Suprapubic skin (tissue), 4 donors: ENCODE measurements around the gene NHLRC2. TPM values are rescaled to one million over a fixed set of nuclear protein-coding genes. Genes with fewer than 3 reads are reported as not detected.

Source experiments
- DNase-seq, 2 donors: peaks; one replicate each; pipeline ENCODE4 v3.0.0-alpha.2; 2019; ENCODE audit warnings: low spot score in 2 of 2
- H3K27ac ChIP-seq: fragments of 200-600 bp; sonication (generic); one replicate; pipeline ENCODE4 v1.5.1; 2019
- H3K27me3 ChIP-seq: fragments of 200-600 bp; sonication (generic); one replicate; pipeline ENCODE4 v1.5.1; 2019
- H3K36me3 ChIP-seq: fragments of 200-600 bp; sonication (generic); one replicate; pipeline ENCODE4 v1.5.1; 2019
- H3K4me1 ChIP-seq: fragments of 200-600 bp; sonication (generic); one replicate; pipeline ENCODE4 v1.5.1; 2019
- H3K4me3 ChIP-seq: fragments of 200-600 bp; sonication (generic); one replicate; pipeline ENCODE4 v1.5.1; 2019; ENCODE audit warnings: mild to moderate bottlenecking
- H3K9me3 ChIP-seq: fragments of 200-600 bp; sonication (generic); one replicate; pipeline ENCODE4 v1.5.1; 2019
- EP300 ChIP-seq: sonication (generic); formaldehyde crosslinking; IDR thresholded peaks from one replicate; pipeline ENCODE4 v1.6.1; 2017; ENCODE audit warnings: antibody characterized with exemption
- POLR2A ChIP-seq, 2 donors: fragments of 450-650 bp; IDR thresholded peaks; one replicate each; pipeline ENCODE4 v1.6.1; 2017; ENCODE audit warnings: antibody characterized with exemption in 2 of 2, mild to moderate bottlenecking in 2 of 2, moderate library complexity in 2 of 2
- POLR2AphosphoS5 ChIP-seq, 3 donors: sonication (generic); formaldehyde crosslinking; IDR thresholded peaks; one replicate each; pipeline ENCODE4 v1.6.1; 2017; ENCODE audit warnings: antibody characterized with exemption in 3 of 3
- WGBS: methylation state at CpG from one replicate; pipeline ENCODE4 v1.1.5; 2018; 5-methylcytosine and 5-hydroxymethylcytosine counted together
- total RNA-seq, 4 donors: library from RNA; depleted of rRNA; stranded (reverse); fragments of >200 nt; gene quantifications; one replicate each; pipeline ENCODE4 v1.1.0, GENCODE V29; 2016
- TF ChIP-seq, protein P1 (sequence below), 2 donors: fragments of 200-600 bp in 1 of 2; fragments of 450-650 bp in 1 of 2; sonication (generic) in 1 of 2; IDR thresholded peaks; one replicate each; pipeline ENCODE4 v1.5.1; 2016 to 2019; ENCODE audit warnings: antibody characterized with exemption in 2 of 2, mild to moderate bottlenecking in 1 of 2, moderate library complexity in 1 of 2

Gene NHLRC2
- total RNA-seq, 4 donors from 2014 or later = 35.3 to 49.6 (median 42.3) TPM

DNA sequence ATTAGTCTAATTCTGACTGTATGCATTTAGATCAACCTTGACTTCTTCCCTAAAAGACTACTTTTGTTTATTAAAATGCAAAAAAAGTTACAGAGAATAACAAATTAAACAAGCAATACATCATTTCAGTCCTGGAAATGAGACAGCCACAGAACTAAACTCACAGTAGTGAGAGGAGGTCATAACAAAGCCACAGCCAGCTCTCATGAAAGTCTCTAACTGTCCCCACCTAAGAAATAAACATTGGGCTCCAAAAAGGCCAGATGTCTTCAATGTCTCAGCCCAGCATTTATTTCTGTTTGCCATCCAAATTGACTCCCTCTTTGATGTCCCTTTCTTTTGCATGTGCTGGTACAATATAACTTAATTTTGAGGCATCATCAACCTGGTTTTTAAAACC lies 74.4 kb downstream of the NHLRC2 start:
- no peak for DNase-seq
- no peak overlapping the region for H3K4me3 ChIP-seq
- no peak overlapping the region for H3K27ac ChIP-seq

DNA sequence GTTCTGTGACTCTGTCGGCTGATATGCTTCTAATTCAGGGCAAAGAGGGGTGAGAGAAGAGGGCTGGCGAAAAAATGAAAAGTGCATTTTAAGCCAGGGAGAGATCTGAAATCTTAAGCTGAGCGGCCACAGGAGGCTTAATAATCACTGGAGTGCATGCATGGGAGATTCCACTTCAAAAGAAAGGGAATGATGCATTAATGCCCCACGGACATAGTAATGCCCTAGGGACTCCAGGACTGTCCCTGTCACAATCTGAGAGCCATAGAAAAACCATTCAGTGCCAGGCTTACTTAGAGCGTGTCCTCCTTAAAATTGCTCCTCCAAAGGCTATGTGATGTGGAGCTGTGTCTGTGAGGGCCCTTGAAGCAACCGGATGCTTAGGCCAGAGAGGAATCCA lies 75.1 kb downstream of the NHLRC2 start:
- Histone ChIP-seq H3K9me3 (no peaks in the 10 kb centered on the region), H3K4me1 (no peaks in the 10 kb centered on the region), H3K27ac (no peak overlapping the region), H3K27me3 (no peaks in the 10 kb centered on the region), H3K36me3 (no peaks in the 10 kb centered on the region), H3K4me3 (no peak overlapping the region)
- TF ChIP-seq, protein P1, sequence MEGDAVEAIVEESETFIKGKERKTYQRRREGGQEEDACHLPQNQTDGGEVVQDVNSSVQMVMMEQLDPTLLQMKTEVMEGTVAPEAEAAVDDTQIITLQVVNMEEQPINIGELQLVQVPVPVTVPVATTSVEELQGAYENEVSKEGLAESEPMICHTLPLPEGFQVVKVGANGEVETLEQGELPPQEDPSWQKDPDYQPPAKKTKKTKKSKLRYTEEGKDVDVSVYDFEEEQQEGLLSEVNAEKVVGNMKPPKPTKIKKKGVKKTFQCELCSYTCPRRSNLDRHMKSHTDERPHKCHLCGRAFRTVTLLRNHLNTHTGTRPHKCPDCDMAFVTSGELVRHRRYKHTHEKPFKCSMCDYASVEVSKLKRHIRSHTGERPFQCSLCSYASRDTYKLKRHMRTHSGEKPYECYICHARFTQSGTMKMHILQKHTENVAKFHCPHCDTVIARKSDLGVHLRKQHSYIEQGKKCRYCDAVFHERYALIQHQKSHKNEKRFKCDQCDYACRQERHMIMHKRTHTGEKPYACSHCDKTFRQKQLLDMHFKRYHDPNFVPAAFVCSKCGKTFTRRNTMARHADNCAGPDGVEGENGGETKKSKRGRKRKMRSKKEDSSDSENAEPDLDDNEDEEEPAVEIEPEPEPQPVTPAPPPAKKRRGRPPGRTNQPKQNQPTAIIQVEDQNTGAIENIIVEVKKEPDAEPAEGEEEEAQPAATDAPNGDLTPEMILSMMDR (IDR thresholded peaks at IDR 0.05) = no peak
- no peak for TF ChIP-seq POLR2A (IDR thresholded peaks at IDR 0.05)
- TF ChIP-seq EP300 = no peak
- no peak for TF ChIP-seq POLR2AphosphoS5 (IDR thresholded peaks at IDR 0.05)
- WGBS = 71% methylated on average over 6 of the region's 6 CpGs
- DNase-seq = no peak

More for the DNA sequence above, 74.4 kb downstream of the NHLRC2 start:
- no peaks in the 10 kb centered on the region for H3K4me1 ChIP-seq
- TF ChIP-seq POLR2A (IDR thresholded peaks at IDR 0.05) = no peak
- TF ChIP-seq, protein P1 (IDR thresholded peaks at IDR 0.05) = no peak
- no peak for TF ChIP-seq EP300
- TF ChIP-seq POLR2AphosphoS5 (IDR thresholded peaks at IDR 0.05) = no peak
- H3K27me3 ChIP-seq = no peaks in the 10 kb centered on the region
- no peaks in the 10 kb centered on the region for H3K9me3 ChIP-seq
- no peaks in the 10 kb centered on the region for H3K36me3 ChIP-seq

DNA sequence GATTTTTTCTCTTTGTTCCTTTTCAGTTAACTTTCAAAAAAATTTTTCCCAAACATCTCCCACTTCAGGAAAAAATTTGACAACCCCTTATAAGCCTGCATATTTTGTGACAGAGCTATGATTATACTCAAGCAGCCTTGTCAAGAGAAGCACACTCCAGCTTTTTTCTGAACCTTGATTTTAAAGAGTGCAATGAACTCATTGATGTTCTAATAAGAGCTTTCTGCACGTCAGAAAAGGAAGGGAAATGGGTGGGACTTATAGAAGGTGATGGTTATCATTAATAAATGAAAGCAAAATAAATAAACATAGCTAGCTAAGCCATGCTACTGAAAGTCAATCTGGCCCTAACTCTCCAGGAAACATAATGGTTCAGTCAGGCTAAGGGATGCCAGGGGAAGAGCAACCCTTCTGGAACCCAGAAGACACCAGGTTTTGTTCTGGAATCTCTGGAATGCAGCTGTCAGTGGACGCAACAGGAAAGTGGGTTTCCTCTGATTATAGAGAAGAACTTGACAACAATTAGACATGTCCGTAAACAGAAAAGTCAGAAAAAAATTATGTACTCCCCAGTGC lies 76.1 kb downstream of the NHLRC2 start:
- Histone ChIP-seq H3K36me3 (no peaks in the 10 kb centered on the region), H3K4me1 (no peaks in the 10 kb centered on the region), H3K4me3 (no peak overlapping the region), H3K9me3 (no peaks in the 10 kb centered on the region), H3K27me3 (no peaks in the 10 kb centered on the region), H3K27ac (no peak overlapping the region)
- no peak for DNase-seq
- TF ChIP-seq, protein P1 (IDR thresholded peaks at IDR 0.05) = no peak
- no peak for TF ChIP-seq EP300
- no peak for TF ChIP-seq POLR2AphosphoS5 (IDR thresholded peaks at IDR 0.05)
- TF ChIP-seq POLR2A (IDR thresholded peaks at IDR 0.05) = no peak
- WGBS = 71% methylated on average over 3 of the region's 3 CpGs

DNA sequence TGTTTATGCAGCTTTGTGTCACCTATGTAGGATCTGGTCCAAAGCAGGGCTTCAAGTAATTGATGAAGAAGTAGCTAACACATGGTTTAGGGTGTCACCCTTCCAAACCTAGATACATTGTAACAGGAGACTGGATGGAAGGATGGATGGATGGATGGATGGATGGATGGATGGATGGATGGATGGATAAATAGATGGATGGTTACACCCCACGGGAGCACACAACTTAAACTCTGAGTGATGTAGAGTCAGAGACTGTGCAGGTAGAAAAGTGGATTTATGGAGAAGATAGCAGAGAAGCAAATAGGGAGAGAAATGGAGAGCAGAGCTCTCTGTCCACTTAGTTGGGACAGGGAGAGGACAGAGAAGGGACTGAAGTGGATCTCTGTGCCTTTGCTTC lies 78.4 kb downstream of the NHLRC2 start:
- Histone ChIP-seq H3K4me1 (no peaks in the 10 kb centered on the region), H3K4me3 (no peak overlapping the region), H3K27ac (no peak overlapping the region), H3K36me3 (no peaks in the 10 kb centered on the region), H3K9me3 (no peaks in the 10 kb centered on the region), H3K27me3 (no peaks in the 10 kb centered on the region)
- TF ChIP-seq POLR2AphosphoS5 (IDR thresholded peaks at IDR 0.05) (no peak), POLR2A (IDR thresholded peaks at IDR 0.05) (no peak), EP300 (no peak)
- TF ChIP-seq, protein P1 (IDR thresholded peaks at IDR 0.05) = no peak
- DNase-seq = no peak
- 91% methylated on average over 1 of the region's 1 CpG for WGBS

DNA sequence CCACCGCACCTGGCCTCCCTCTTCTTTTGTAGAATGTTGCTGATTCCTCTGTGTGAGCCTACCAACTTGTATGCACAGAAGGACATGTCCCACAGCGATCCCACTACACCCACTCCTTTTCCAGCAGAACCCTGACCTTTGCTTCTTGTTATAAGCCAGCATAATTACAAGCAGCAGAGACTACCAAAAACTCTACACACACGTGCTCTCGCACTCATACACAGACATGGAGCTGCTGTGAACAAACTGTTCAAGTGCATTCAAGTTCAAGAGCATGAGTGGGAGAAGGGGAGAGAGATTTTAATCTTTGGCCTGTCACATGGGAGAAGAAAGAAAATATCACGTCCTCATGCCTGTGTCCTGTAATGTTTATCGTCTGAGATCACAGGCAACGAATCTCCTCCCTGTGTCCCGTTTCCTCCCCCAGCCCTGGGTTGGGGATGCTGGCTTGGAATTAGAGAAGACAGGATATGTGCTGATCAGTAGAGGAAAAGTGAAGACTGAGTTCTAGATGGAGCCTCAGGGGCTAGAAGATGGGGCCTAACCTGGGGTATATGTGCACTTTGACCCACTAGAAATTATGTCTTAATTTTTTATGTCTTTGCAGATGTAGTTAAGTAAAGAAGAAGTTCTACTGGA lies 79.6 kb downstream of the NHLRC2 start:
- no peak overlapping the region for H3K4me3 ChIP-seq
- 73% methylated on average over 8 of the region's 8 CpGs for WGBS
- H3K27ac ChIP-seq = no peak overlapping the region

More for the DNA sequence above, 79.6 kb downstream of the NHLRC2 start:
- TF ChIP-seq POLR2AphosphoS5 (IDR thresholded peaks at IDR 0.05) = no peak
- no peak for TF ChIP-seq POLR2A (IDR thresholded peaks at IDR 0.05)
- TF ChIP-seq, protein P1 (IDR thresholded peaks at IDR 0.05) = no peak
- no peak for TF ChIP-seq EP300
- DNase-seq = no peak
- H3K27me3 ChIP-seq = no peaks in the 10 kb centered on the region
- no peaks in the 10 kb centered on the region for H3K36me3 ChIP-seq
- H3K9me3 ChIP-seq = no peaks in the 10 kb centered on the region
- H3K4me1 ChIP-seq = no peaks in the 10 kb centered on the region
